GM19328 (cell line): ENCODE data around the gene WDR70.
"Not testable (repeated sequence)": the region's sequence is repeated elsewhere in the genome, so short reads cannot be mapped to it uniquely, and the experiment has no call there.

Source experiments
- ATAC-seq: cut with Tn5 transposase; IDR thresholded peaks from one replicate; pipeline ENCODE4 v1.9.1; 2021; ENCODE audit warnings: mild to moderate bottlenecking, moderate library complexity; ENCODE audit not compliant: unreplicated experiment

WDR70 gene

DNA sequence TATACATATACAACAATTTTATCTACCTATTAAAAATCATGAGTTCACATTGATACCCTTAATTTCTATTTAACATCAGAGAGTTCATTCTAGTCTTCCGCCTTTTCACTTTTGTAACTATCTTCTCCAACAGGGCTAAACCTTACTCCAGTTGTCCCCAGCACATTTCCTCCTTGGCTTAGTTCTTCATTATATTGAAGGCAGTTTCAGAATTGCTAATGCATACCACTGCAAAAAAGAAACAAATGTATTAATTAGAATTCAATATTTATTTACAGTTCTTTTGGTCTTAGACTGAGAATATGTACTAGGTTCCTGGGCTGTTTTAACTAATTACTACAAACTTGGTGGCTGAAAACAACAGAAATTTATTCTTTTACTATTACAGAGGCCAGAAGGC lies 132.5 kb downstream of the WDR70 start:
- no peak for ATAC-seq

DNA sequence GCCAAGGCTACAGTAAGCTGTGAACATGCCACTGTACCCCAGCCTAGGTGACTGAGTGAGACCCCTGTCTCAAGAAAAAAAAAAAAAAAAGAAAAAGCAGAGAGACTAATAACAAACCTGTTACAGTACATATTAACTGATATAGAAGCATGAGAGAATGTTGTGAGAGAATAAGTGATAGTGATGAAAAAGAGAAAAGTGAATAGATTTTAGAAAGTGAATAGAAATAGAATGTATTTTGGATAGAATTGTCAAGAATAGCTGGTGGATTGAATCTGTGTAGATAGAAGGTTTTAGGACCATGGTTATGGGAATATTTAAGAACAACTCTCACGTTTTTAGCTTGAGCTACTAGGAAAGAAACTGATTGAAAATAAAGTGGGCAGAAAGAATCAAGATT lies 135.8 kb downstream of the WDR70 start:
- no peak for ATAC-seq

DNA sequence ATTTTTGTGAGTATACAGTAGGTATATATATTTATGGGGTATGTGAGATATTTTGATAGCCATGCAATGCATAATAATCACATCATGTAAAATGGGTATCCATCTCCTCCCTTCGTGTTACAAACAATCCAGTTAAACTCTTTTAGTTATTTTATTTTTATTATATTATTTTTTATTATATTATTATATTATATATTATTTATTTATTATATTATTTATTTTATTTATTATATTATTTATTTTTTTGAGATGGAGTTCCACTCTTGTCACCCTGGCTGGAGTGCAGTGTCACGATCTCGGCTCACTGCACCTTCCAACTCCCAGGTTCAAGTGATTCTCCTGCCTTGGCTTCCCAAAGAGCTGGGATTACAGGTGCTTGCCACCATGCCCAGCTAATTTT lies 138.6 kb downstream of the WDR70 start:
- ATAC-seq, result no peak

DNA sequence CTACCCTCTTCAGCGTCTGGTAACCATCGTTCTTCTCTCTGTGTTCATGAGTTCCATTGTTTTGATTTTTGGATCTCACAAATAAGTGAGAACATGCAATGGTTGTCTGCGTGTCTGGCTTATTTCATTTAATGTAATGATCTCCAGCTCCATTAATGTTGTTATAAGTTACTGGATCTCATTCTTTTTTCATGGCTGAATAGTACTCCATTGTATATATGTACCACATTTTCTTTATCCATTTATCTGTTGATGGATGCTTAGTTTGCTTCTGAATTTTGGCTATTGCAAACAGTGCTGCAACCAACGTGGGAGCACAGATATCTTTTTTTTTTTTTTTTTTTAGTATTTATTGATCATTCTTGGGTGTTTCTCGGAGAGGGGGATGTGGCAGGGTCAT lies 139.2 kb downstream of the WDR70 start:
- not testable (repeated sequence) for ATAC-seq

DNA sequence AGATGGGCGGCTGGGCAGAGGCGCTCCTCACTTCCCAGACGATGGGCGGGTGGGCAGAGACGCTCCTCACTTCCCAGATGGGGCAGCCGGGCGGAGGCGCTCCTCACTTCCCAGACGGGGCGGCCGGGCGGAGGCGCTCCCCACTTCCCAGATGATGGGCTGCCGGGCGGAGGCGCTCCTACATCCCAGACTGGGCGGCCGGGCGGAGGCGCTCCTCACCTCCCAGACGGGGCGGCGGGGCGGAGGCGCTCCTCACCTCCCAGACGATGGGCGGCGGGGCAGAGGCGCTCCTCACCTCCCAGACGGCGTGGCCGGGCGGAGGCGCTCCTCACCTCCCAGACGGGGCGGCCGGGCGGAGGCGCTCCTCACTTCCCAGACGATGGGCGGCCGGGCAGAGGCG lies 140.2 kb downstream of the WDR70 start:
- ATAC-seq, result no peak

DNA sequence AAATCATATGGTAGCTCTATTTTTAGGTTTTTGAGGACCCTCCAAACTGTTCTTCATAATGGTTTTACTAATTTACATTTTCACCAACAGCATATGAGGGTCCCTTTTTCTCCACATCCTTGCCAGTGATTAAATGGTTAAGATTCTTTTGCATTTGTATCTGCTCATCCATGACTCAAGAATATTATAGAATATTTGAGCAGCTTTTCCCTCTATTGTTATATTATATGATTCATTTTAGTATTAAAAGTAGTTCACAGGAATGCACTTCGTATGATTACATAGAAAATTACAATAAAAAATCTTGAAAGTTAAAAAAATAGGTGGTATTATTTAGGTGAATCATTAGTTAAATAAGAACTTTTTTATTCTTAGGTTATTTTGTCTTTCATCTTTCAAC lies 140.7 kb downstream of the WDR70 start:
- no peak for ATAC-seq

DNA sequence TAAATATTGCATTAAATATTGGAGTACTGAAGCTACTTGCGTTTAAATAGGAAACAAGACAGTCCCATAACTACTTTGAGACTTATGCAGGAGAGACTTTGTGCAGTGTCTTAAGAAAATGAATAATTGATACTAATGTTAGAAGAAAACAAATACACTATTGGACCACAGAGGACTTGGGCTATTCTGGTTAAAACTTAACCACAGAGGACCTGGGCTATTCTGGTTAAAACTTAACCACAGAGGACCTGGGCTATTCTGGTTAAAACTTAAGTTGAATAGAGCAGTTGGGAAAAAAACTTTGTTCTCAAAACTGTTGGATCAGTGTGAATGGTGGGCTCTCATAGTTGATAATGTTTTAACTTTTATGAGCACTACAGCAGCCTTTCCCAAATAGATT lies 141.7 kb downstream of the WDR70 start:
- ATAC-seq, result no peak

DNA sequence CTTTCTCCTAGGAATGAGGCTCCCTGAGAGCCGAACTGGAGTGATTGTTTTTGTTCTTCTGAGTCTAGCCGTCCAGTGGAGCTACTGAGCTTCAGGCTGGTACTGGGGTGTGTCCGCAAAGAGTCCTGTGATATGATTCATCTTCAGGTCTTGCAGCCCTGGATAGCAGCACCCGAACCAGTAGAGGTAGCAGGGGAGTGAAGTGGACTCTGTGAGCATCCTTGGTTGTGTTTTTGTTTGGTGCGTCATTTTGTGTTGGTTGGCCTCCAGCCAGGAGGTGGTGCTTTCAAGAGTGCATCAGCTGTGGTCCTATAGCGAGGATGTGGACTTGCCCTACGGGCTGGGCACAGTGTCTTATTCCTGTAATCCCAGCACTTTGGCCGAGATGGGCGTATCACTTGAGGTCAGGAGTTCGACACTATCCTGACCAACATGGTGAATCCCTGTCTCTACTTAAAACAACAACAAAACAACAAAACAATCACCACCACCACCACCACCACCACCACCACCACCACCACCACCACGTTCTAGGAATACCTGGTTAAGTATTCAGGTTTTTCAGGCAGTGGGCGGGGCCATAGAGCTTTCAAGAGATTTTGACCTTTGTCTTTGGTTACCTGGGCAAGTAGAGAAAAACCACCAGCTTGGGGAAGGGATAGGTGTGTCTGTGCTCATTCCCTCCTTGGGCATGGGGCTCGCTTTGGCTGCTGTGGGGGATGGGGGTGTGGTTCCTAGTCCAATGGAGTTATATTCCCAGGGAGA lies 154.0 kb downstream of the WDR70 start:
- ATAC-seq, result no peak

DNA sequence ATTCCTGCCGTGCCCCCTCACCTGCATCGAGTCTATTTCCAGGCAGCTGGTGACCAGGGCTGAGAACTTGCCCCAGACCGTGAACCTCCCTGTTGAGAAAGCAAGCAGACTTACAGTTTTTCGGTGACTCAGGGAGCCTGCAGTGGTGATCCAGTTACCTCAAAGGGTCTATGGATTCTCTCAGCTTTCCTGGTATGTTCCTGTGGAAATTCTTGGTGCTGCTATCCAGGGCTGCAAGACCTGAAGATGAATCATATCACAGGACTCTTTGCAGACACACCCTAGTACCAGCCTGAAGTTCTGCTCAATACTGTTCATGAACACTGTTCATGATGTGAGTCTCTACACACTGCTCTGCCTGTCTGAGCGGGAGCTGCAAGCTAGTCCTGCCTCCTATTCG lies 154.7 kb downstream of the WDR70 start:
- no peak for ATAC-seq

DNA sequence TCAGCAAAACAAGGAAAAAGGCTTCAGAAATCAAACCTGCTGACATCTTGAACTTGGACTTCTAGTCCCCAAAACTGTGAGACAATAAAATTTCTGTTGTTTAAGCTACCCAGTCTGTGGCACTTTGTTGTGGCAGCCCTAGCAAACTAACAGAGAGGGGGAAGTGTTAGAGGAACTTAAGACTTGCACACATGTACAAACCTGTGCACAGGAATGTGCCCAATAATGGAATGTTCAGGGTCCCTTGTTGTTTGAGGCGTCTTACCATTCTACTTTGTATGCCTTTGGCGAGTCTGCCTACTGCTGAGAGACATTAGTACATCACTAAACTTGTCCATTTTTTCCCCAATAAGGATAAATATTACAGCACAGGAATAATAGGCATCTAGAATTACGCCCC lies 160.3 kb downstream of the WDR70 start:
- ATAC-seq, result no peak

DNA sequence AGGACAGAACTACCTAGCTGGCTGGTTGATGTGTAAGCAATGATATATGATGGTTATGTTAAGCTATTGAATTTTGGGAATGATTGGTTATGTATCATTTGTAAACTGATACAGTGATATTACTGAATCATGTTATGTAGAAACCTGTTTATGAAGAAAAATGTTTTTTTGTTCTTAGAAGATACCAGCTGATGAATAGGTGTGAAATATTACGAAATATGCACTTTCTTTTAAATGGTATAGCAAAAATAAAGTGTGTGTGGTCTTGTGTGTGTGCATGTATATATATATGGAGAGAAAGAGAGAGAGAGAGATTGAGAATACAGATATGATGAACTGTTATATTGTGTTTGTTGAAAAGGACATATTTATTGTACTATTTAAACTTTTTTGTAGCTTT lies 164.1 kb downstream of the WDR70 start:
- ATAC-seq, result no peak

DNA sequence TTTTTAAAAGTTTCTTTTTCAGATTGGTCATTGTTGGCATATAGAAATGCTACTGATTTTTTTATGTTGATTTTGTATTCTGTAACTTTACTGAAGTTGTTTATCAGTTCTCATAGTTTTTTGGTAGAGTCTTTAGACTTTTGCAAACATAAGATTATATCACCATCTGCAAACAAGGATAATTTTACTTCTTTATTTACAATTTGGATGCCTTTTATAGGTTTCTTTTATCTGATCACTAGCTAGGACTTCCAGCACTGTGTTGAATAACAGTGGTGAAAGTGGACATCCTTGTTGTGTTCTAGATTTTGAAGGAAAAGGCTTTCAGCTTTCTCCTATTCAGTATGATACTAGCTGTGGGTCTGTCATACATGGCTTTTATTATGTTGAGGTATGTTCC lies 170.3 kb downstream of the WDR70 start:
- ATAC-seq, result no peak

DNA sequence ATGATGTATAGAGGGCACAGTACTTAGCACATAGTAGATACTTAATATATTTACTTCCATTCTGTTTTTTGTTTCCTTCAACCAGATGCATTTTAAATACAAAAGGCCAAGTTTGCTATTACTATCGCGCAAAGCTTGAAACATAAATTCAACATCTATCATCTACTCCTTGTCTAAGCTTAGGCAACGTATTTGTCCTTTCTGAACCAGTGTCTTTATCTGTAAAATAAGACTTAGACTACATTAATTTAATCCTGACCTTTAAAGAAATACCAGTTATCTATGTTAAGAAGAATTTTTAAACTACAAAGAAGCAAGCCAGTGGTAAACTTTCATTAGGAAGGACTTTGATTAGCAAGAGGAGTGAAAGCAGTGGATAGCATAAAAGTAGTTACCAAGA lies 173.0 kb downstream of the WDR70 start:
- no peak for ATAC-seq

DNA sequence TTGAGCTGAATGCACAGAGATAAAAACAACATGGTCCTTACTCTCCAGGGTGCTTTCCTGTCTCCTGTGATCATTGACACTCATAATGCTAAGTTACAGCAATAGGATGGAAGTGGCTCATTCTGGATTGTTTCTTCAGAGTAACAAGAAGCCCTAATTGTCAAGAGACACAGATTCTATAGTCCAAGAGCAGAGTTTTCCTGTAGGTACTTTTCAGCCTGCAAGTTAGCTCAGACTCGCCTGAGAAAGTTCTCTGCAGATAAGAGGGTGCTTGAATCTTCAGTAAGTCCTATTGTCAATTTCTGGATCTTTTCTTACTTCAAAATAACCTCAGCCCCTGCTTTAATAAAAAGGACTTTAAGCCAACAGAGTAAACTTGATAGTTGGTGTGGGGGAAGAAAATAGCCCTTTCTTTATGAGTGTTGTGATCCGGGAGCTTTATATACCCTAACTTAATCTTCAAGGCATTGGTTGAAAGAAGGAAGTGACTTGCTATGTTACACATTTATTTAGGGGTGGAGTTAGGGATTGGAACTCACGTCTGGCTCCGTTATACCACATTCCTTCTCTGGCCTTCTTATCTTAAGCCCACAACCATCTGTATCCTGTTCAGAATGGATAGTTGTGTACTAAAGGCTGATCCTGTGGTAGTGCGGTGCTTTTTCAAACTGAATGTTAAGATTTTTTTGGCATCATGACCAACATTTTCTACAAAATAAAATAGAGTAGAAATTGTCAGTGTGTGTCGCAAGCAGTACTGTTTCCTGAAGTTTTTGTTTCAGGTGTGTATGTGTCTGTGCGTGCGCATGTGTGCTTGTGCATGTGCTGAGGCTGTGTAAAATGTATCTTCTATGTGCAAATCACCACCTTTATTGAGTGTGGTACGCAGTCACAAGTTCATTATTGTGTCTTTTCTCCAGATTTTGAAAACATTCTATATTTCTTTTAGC lies 173.9 kb downstream of the WDR70 start:
- ATAC-seq, result no peak

DNA sequence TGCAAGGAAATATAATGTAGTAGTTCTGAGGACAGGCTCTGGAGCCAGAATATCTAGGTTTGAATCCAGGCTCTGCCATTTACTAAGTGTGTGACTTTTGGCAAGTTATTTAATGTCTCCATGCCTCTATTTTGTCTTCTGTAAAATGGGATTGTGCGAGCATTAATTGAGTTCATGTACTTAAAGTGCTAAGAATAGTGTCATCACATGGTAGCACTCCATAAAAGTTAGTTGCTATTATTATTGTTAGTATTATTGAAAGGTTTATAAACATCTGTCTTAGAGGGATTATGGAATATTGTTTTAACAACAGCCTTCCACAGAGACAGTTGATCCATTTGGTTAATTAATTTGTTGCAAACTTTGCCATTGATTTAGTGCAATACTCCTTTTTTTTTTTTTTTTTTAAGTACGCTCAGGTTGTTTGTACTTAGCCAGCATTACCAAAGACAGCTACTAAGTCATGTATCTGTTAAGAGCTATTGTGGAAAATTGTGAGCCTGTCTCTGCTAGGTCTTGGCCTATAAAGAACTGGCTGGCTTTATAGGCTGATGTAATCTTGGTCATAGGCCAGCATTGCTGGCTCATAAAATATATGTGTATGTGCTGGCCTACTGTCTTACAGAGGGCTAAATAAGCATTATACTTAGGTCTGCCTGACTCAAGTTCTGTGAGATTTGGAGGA lies 174.7 kb downstream of the WDR70 start:
- ATAC-seq, result no peak

DNA sequence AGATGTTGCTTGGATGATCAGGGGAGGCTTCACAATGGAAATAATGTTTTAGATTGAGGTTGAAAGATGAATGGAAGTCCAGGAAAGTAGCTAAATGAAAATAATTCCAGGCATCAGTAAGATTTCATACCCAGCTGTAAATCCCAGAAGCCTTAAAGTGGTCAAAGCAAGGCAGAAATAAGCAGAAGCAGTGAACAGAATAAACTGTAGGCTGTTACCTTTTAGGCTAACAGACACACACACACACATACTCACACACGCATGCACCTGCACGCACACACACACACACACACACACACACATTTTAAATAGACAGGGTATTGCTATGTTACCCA lies 175.3 kb downstream of the WDR70 start:
- no peak for ATAC-seq

DNA sequence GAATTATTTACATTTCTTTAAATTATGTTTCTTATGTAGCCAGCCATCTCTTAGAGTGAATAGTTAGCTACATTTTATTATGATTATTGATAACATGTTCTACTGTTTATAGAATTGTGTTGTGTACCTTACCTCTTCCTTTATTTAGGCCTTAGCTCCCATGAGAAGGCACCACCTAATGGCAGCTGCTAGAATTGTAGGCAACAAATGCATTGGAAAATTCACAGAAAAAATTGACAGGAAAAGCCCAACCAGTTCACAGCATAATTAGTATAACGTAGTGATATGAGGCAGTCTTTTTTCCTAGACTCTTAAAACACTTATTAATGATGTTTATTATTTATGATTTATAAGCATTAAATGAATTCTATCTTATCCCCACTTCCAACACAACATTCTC lies 175.8 kb downstream of the WDR70 start:
- no peak for ATAC-seq

DNA sequence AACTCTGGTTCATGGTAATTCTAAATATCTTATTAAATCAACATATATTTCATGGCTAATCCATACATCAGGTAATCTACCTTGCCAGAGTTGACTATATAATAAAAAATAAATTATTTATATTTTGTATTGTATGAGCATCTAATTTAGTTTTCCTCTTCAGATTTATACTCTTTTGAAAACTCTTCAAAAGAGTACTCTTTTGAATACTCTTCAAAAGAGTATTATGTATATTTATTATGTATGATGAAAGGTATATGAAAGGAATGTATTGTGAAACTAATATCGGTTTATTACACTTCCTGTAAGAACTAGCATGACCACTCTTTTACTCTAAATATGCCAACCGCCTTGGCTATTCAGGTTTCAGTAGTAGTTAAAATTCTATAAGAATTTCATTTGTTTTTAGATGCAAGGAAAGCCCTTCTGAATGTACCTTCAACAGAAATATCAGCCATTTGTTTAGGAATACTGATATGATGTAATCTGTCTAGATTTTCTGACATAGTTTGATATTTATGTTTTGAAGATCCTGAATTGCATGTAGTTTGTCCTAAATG lies 178.7 kb downstream of the WDR70 start:
- ATAC-seq, result no peak

DNA sequence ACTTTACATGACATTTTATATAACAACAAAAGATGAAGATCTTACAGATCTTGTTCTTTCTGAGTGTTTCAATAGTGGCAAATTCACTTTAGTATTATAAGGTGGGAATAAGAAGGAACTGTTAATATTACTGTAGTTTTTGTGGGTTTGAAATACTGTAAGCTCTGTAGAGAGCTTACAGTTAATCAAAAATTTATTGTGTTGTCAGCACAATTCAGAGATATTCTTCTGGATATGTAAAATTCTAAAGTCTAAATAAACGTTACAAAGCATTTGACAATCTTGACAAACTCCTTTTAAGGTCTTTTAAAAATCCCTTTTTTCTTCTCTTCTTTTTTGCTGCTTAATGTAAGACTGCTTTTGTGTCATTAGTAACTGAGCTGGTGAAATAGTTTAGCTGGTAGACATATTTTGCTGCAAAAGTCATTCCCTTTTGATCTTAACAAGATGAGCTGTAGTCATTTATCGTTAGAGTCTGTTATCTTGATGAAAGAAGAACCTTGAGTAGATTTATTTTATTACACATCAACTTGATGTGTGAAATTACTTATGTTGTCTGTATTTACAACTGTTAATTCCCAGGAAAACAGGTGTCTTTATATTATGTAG lies 186.0 kb downstream of the WDR70 start:
- ATAC-seq, result no peak

DNA sequence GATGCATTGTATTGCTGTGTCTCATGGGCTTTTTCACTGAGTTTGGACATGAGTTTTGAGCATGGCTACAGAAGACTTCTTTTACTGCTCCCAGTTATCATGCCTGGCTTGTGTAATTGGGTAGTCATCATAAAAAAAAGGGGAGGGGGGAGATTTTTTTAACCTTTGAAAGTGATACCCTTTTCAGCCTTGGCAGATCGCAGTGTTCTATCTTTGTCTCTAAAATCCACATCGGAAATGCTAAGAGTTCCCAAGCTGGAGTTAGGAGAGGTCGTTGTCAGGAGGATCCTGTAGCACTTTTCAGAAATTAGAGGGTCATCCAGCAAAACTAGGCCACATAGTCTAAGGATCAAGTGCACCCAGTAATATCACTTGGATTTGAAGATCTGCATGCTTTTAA lies 188.4 kb downstream of the WDR70 start:
- no peak for ATAC-seq
